OCI-LY3 (cell line): Measurements from ENCODE around the gene ALKBH1.

Source experiments
- EZH2phosphoT487 ChIP-seq: fragments of 200-600 bp; shearing (Covaris generic); IDR thresholded peaks from 2 replicates; pipeline ENCODE4 v1.6.1; 2018; ENCODE audit warnings: antibody characterized with exemption, mixed run types, low read depth
- TF ChIP-seq, protein P1 (sequence below): fragments of 200-600, 300-600 bp; sonication (generic); IDR thresholded peaks from 2 replicates; pipeline ENCODE4 v1.5.1; 2014; ENCODE audit warnings: antibody characterized with exemption, low read length, low read depth

DNA sequence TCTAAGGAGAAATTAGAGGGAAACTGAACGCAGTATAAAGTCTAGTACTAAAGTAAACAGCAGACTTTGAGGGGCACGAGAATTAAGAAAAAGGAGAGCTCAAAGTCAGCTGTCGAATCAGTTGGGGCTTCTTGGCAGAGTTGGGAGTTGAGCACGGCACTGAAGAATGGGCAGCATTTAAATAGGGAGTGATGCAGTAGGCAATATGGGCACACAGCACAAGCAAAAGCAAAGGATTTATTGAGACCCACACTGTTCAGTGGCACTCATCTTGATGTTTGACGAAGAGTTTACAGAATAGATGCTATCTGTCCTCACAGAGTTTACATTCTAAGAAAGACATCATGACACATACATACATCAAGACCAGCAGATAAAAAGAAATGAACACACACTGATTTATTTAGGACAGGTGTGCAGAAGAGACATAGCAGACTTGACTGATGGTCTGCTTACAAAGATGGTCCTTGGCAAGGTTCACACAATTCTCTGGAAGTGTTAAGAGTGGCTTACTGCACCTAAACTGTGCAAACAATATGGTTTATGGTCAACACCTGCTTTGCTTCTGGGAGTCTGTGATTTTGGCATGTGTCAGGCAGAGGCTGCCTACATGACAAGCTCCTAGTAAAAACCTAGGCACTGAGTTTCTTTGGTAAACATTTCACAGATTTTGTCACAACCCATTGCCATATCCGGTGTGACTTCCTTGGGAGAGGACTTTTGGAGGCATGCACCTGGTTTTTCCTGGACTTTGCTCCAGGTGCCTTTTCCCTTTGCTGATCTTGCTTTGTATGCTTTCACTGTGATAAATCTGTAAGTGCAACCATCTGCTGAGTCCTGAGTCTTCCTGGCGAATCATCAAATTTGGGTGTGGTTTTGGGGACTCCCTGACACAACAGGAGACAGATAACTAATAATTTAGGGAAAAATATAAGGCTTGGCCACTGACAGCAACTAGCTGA, 26.3 kb downstream of the ALKBH1 start:
- TF ChIP-seq, protein P1, sequence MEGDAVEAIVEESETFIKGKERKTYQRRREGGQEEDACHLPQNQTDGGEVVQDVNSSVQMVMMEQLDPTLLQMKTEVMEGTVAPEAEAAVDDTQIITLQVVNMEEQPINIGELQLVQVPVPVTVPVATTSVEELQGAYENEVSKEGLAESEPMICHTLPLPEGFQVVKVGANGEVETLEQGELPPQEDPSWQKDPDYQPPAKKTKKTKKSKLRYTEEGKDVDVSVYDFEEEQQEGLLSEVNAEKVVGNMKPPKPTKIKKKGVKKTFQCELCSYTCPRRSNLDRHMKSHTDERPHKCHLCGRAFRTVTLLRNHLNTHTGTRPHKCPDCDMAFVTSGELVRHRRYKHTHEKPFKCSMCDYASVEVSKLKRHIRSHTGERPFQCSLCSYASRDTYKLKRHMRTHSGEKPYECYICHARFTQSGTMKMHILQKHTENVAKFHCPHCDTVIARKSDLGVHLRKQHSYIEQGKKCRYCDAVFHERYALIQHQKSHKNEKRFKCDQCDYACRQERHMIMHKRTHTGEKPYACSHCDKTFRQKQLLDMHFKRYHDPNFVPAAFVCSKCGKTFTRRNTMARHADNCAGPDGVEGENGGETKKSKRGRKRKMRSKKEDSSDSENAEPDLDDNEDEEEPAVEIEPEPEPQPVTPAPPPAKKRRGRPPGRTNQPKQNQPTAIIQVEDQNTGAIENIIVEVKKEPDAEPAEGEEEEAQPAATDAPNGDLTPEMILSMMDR: no peak
- no peak for TF ChIP-seq EZH2phosphoT487
